Naive thymus-derived CD4-positive, alpha-beta T cell (primary cell): ENCODE measurements around the gene ZGRF1. TPM values are rescaled to one million over a fixed set of nuclear protein-coding genes. Genes with fewer than 3 reads are reported as not detected.
"Not testable (repeated sequence)": the region's sequence is repeated elsewhere in the genome, so short reads cannot be mapped to it uniquely, and the experiment has no call there.

Experiments
- ATAC-seq: fragments of 150-1000 bp; cut with Tn5 transposase; 2 replicates; pipeline ENCODE4 v1.10.0; 2021; ENCODE audit warnings: mild to moderate bottlenecking, moderate library complexity
- CTCF ChIA-PET: fragments of 350-600 bp; sonication (Branson Sonifier 250); formaldehyde crosslinking; loops from one replicate; lab custom pipeline; 2021; ENCODE audit warnings: antibody characterized with exemption; lab: Charles Lee
- POLR2A ChIA-PET: fragments of 350-600 bp; sonication (Branson Sonifier 250); formaldehyde crosslinking; loops from one replicate; lab custom pipeline; 2021; ENCODE audit warnings: antibody characterized with exemption, inconsistent platforms; lab: Charles Lee
- DNase-seq, 9 donors: peaks; one replicate each; pipeline versions ENCODE4 v3.0.0 to v3.0.0-alpha.2; 2020 to 2022; ENCODE audit warnings: mixed read lengths in 1 of 9
- H3K27ac ChIP-seq: one replicate; pipeline ENCODE4 v1.7.0; 2013; ENCODE audit warnings: mild to moderate bottlenecking, low read depth, low read length, moderate library complexity
- H3K27me3 ChIP-seq, 2 donors: one replicate each; pipeline ENCODE4 v1.7.0; 2013; ENCODE audit warnings: low read length in 2 of 2, mild to moderate bottlenecking in 2 of 2, moderate library complexity in 2 of 2; ENCODE audit not compliant: control insufficient read depth in 2 of 2, insufficient read depth in 2 of 2
- H3K36me3 ChIP-seq, 3 experiments: 1 replicate in 2 of 3; 2 replicates in 1 of 3; pipeline ENCODE4 v1.7.0; 2013; ENCODE audit warnings: low read length in 3 of 3, mild to moderate bottlenecking in 3 of 3, moderate library complexity in 1 of 3; ENCODE audit not compliant: insufficient read depth in 3 of 3, control insufficient read depth in 2 of 3
- H3K4me1 ChIP-seq, 2 donors: one replicate each; pipeline ENCODE4 v1.7.0; 2013; ENCODE audit warnings: low read length in 2 of 2, mild to moderate bottlenecking in 2 of 2, moderate library complexity in 1 of 2; ENCODE audit not compliant: control insufficient read depth in 2 of 2, insufficient read depth in 2 of 2
- H3K4me3 ChIP-seq: 2 replicates; pipeline ENCODE4 v1.7.0; 2013; ENCODE audit warnings: mild to moderate bottlenecking, low read length
- H3K9me3 ChIP-seq, 3 experiments: 1 replicate in 2 of 3; 2 replicates in 1 of 3; pipeline ENCODE4 v1.7.0; 2013; ENCODE audit warnings: low read length in 3 of 3; ENCODE audit not compliant: control insufficient read depth in 2 of 3
- H3K27ac Mint-ChIP-seq, 9 donors: one replicate each; pipeline ENCODE4 v1.8.0; 2020 to 2022; ENCODE audit warnings: mixed read lengths in 9 of 9, mild to moderate bottlenecking in 8 of 9, moderate library complexity in 5 of 9, inconsistent platforms in 2 of 9
- H3K27me3 Mint-ChIP-seq, 5 donors: one replicate each; pipeline ENCODE4 v1.8.0; 2021 to 2022; ENCODE audit warnings: mixed read lengths in 5 of 5, mild to moderate bottlenecking in 1 of 5
- H3K36me3 Mint-ChIP-seq, 5 donors: one replicate each; pipeline ENCODE4 v1.8.0; 2020 to 2022; ENCODE audit warnings: mixed read lengths in 5 of 5, mild to moderate bottlenecking in 3 of 5, inconsistent platforms in 1 of 5
- H3K4me1 Mint-ChIP-seq, 7 donors: one replicate each; pipeline ENCODE4 v1.8.0; 2020 to 2022; ENCODE audit warnings: mixed read lengths in 7 of 7, mild to moderate bottlenecking in 3 of 7, inconsistent platforms in 1 of 7
- H3K4me3 Mint-ChIP-seq, 10 donors: one replicate each; pipeline ENCODE4 v1.8.0; 2020 to 2022; ENCODE audit warnings: mild to moderate bottlenecking in 10 of 10, mixed read lengths in 10 of 10, moderate library complexity in 6 of 10, inconsistent platforms in 2 of 10
- H3K9me3 Mint-ChIP-seq, 11 donors: one replicate each; pipeline ENCODE4 v1.8.0; 2020 to 2022; ENCODE audit warnings: mixed read lengths in 11 of 11, mild to moderate bottlenecking in 4 of 11, inconsistent platforms in 1 of 11, moderate library complexity in 1 of 11
- intact Hi-C, 2 donors: fragments of 100-400 bp; cut with micrococcal nuclease; formaldehyde crosslinking; loops; one replicate each; pipeline ENCODE4 v1.15.1; 2023
- polyA plus RNA-seq, 2 donors: library from polyadenylated mRNA; unstranded; fragments of 300-500 nt; fragmentation: Illumina TruSeq; gene quantifications; one replicate each; pipeline ENCODE4 v1.2.3, GENCODE V29; 2021
- total RNA-seq, 6 experiments: library from RNA in 5 of 6; stranded (reverse) in 5 of 6; gene quantifications; 1 replicate in 5 of 6; 2 replicates in 1 of 6; pipeline ENCODE4 v1.2.3 and lab custom pipeline; 2021 to 2026

Gene ZGRF1
- total and polyA plus RNA-seq, 7 experiments from 2014 or later, result 1.4 to 29.8 (median 10.3) TPM

- no peak for DNase-seq
- no peak overlapping the region for H3K27ac ChIP-seq
- no peaks in the 10 kb centered on the region for H3K36me3 ChIP-seq
- no peaks in the 10 kb centered on the region for H3K27me3 ChIP-seq
- no peaks in the 10 kb centered on the region for H3K4me1 ChIP-seq
- H3K36me3 Mint-ChIP-seq, result peaks cover 0 to 3% (median 2%) of the 10 kb centered on the region in 5 donors
- no peaks in the 10 kb centered on the region for H3K9me3 ChIP-seq
- no peak for ATAC-seq
- ChIA-PET POLR2A (no interaction called here), CTCF (interaction anchor here (1.0 kb wide), 1 partner anchor 65 kb away, joined by 3 read pairs; no protein-coding TSS in a partner anchor)
- no peak overlapping the region for H3K27ac Mint-ChIP-seq
- intact Hi-C loops, result no loop called here
- peaks cover 0 to 2% (median 0%) of the 10 kb centered on the region in 5 donors for H3K27me3 Mint-ChIP-seq
- no peak overlapping the region for H3K4me3 Mint-ChIP-seq
- H3K9me3 Mint-ChIP-seq, result no peaks in the 10 kb centered on the region
- H3K4me1 Mint-ChIP-seq, result no peaks in the 10 kb centered on the region
- H3K4me3 ChIP-seq, result no peak overlapping the region
Observed at GRCh38 chr4:112673076-112673475, 36.4 kb upstream of the ZGRF1 start.

GRCh38 chr4:112668131-112668530 is 31.4 kb upstream of the ZGRF1 start:
- POLR2A ChIA-PET, result no interaction called here
- CTCF ChIA-PET, result no interaction called here
- intact Hi-C loops, result no loop called here

GRCh38 chr4:112664611-112665010 is 27.9 kb upstream of the ZGRF1 start:
- intact Hi-C loops, result no loop called here
- no peak overlapping the region for H3K4me3 ChIP-seq
- DNase-seq (no peak), ATAC-seq (no peak)
- no peaks in the 10 kb centered on the region for H3K27me3 ChIP-seq
- Mint-ChIP-seq H3K9me3 (no peaks in the 10 kb centered on the region), H3K27ac (no peak overlapping the region), H3K27me3 (no peaks in the 10 kb centered on the region), H3K36me3 (peaks cover 0 to 10% (median 4%) of the 10 kb centered on the region in 5 donors), H3K4me3 (no peak overlapping the region), H3K4me1 (peaks cover 0 to 3% (median 0%) of the 10 kb centered on the region in 7 donors)
- H3K9me3 ChIP-seq, result no peaks in the 10 kb centered on the region
- H3K4me1 ChIP-seq, result no peaks in the 10 kb centered on the region
- no peak overlapping the region for H3K27ac ChIP-seq
- CTCF ChIA-PET, result no interaction called here
- POLR2A ChIA-PET, result no interaction called here
- H3K36me3 ChIP-seq, result no peaks in the 10 kb centered on the region

More at GRCh38 chr4:112668131-112668530, 31.4 kb upstream of the ZGRF1 start:
- Mint-ChIP-seq H3K27me3 (no peaks in the 10 kb centered on the region), H3K36me3 (peaks cover 0 to 10% (median 4%) of the 10 kb centered on the region in 5 donors), H3K4me3 (no peak overlapping the region), H3K27ac (no peak overlapping the region), H3K9me3 (no peaks in the 10 kb centered on the region), H3K4me1 (no peaks in the 10 kb centered on the region)
- Histone ChIP-seq H3K27ac (no peak overlapping the region), H3K4me1 (no peaks in the 10 kb centered on the region), H3K4me3 (no peak overlapping the region), H3K27me3 (no peaks in the 10 kb centered on the region), H3K36me3 (no peaks in the 10 kb centered on the region), H3K9me3 (no peaks in the 10 kb centered on the region)
- ATAC-seq, result no peak
- no peak for DNase-seq

- CTCF ChIA-PET, POLR2A ChIA-PET, ATAC-seq: not testable (repeated sequence)
Observed at GRCh38 chr4:112656115-112656514, 19.4 kb upstream of the ZGRF1 start.

GRCh38 chr4:112655270-112655669 is 18.6 kb upstream of the ZGRF1 start:
- intact Hi-C loops, result no loop called here
- ChIA-PET POLR2A (interaction anchor here (0.6 kb wide), 1 partner anchor 13 kb away, joined by 3 read pairs; no protein-coding TSS in a partner anchor), CTCF (interaction anchor here (0.7 kb wide), 1 partner anchor 20 kb away, joined by 4 read pairs; no protein-coding TSS in a partner anchor)
- no peaks in the 10 kb centered on the region for H3K27me3 Mint-ChIP-seq
- H3K27ac Mint-ChIP-seq, result no peak overlapping the region
- H3K4me1 Mint-ChIP-seq, result peaks cover 0 to 2% (median 0%) of the 10 kb centered on the region in 7 donors
- no peaks in the 10 kb centered on the region for H3K9me3 Mint-ChIP-seq
- Histone ChIP-seq H3K27ac (no peak overlapping the region), H3K9me3 (no peaks in the 10 kb centered on the region), H3K4me3 (no peak overlapping the region), H3K27me3 (no peaks in the 10 kb centered on the region), H3K4me1 (no peaks in the 10 kb centered on the region), H3K36me3 (peaks cover 17 to 48% (median 28%) of the 10 kb centered on the region in 3 experiments)
- ATAC-seq, result no peak
- DNase-seq, result no peak
- no peak overlapping the region for H3K4me3 Mint-ChIP-seq
- H3K36me3 Mint-ChIP-seq, result peaks cover 8 to 35% (median 22%) of the 10 kb centered on the region in 5 donors

More at GRCh38 chr4:112656115-112656514, 19.4 kb upstream of the ZGRF1 start:
- intact Hi-C loops, H3K4me1 Mint-ChIP-seq, H3K4me3 Mint-ChIP-seq, H3K9me3 Mint-ChIP-seq, H3K27me3 ChIP-seq, H3K27ac ChIP-seq, H3K9me3 ChIP-seq, H3K4me1 ChIP-seq, H3K4me3 ChIP-seq, H3K27me3 Mint-ChIP-seq, H3K27ac Mint-ChIP-seq, DNase-seq: not testable (repeated sequence)
- peaks cover 8 to 33% (median 20%) of the 10 kb centered on the region in 5 donors for H3K36me3 Mint-ChIP-seq
- peaks cover 13 to 41% (median 28%) of the 10 kb centered on the region in 3 experiments for H3K36me3 ChIP-seq

- Histone ChIP-seq H3K4me1 (no peaks in the 10 kb centered on the region), H3K9me3 (no peaks in the 10 kb centered on the region), H3K4me3 (no peak overlapping the region), H3K27ac (no peak overlapping the region), H3K27me3 (no peaks in the 10 kb centered on the region), H3K36me3 (peaks cover 18 to 57% (median 29%) of the 10 kb centered on the region in 3 experiments)
- H3K9me3 Mint-ChIP-seq, result no peaks in the 10 kb centered on the region
- H3K27me3 Mint-ChIP-seq, result no peaks in the 10 kb centered on the region
- no peak for ATAC-seq
- no peaks in the 10 kb centered on the region for H3K4me1 Mint-ChIP-seq
- intact Hi-C loops, result loop anchor here in 1 of 2 donors (5.0 kb wide), 1 partner anchor 285 kb away; no protein-coding TSS in a partner anchor
- peaks cover 8 to 28% (median 20%) of the 10 kb centered on the region in 5 donors for H3K36me3 Mint-ChIP-seq
- POLR2A ChIA-PET, result no interaction called here
- no peak overlapping the region for H3K27ac Mint-ChIP-seq
- H3K4me3 Mint-ChIP-seq, result no peak overlapping the region
- CTCF ChIA-PET, result no interaction called here
- DNase-seq, result no peak
Observed at GRCh38 chr4:112652216-112652615, 15.5 kb upstream of the ZGRF1 start.

GRCh38 chr4:112651641-112652040 is 14.9 kb upstream of the ZGRF1 start:
- no peak overlapping the region for H3K27ac Mint-ChIP-seq
- CTCF ChIA-PET, result no interaction called here
- intact Hi-C loops, result loop anchor here in 1 of 2 donors (5.0 kb wide), 1 partner anchor 286 kb away; no protein-coding TSS in a partner anchor
- no peaks in the 10 kb centered on the region for H3K4me1 Mint-ChIP-seq
- no peaks in the 10 kb centered on the region for H3K27me3 Mint-ChIP-seq
- H3K4me3 Mint-ChIP-seq, result no peak overlapping the region
- Histone ChIP-seq H3K27me3 (no peaks in the 10 kb centered on the region), H3K4me1 (no peaks in the 10 kb centered on the region), H3K27ac (no peak overlapping the region), H3K9me3 (no peaks in the 10 kb centered on the region), H3K4me3 (no peak overlapping the region), H3K36me3 (peaks cover 22 to 62% (median 34%) of the 10 kb centered on the region in 3 experiments)
- POLR2A ChIA-PET, result no interaction called here
- no peak for DNase-seq
- H3K9me3 Mint-ChIP-seq, result no peaks in the 10 kb centered on the region
- ATAC-seq, result no peak
- H3K36me3 Mint-ChIP-seq, result peaks cover 11 to 34% (median 24%) of the 10 kb centered on the region in 5 donors
